Sigmoid colon (tissue), 7 donors: Measurements from ENCODE around the gene HAVCR1. TPM values are rescaled to one million over a fixed set of nuclear protein-coding genes. Genes with fewer than 3 reads are reported as not detected.

Experiments used
- DNase-seq: peaks from one replicate; pipeline ENCODE4 v3.0.0-alpha.2; 2019
- H3K27ac ChIP-seq, 4 donors: fragments of 200-600 bp; sonication (generic); one replicate each; pipeline ENCODE4 v1.5.1; 2016 to 2019; ENCODE audit warnings: mild to moderate bottlenecking in 1 of 4
- H3K27me3 ChIP-seq, 3 donors: fragments of 200-600 bp; sonication (generic); one replicate each; pipeline ENCODE4 v1.5.1; 2019; ENCODE audit warnings: mild to moderate bottlenecking in 1 of 3
- H3K36me3 ChIP-seq, 4 donors: fragments of 200-600 bp; sonication (generic); one replicate each; pipeline ENCODE4 v1.5.1; 2016 to 2019
- H3K4me1 ChIP-seq, 4 donors: fragments of 200-600 bp; sonication (generic); one replicate each; pipeline ENCODE4 v1.5.1; 2017 to 2019
- H3K4me3 ChIP-seq, 4 donors: fragments of 200-600 bp; sonication (generic); one replicate each; pipeline ENCODE4 v1.5.1; 2017 to 2019; ENCODE audit warnings: mild to moderate bottlenecking in 2 of 4, moderate library complexity in 1 of 4
- H3K9me3 ChIP-seq, 4 donors: fragments of 200-600 bp in 3 of 4; sonication (generic) in 3 of 4; one replicate each; pipeline versions ENCODE4 v1.5.1 to v1.6.1; 2013 to 2019
- EP300 ChIP-seq, 4 donors: sonication (generic); formaldehyde crosslinking; IDR thresholded peaks; one replicate each; pipeline ENCODE4 v1.6.1; 2017; ENCODE audit warnings: antibody characterized with exemption in 4 of 4
- POLR2A ChIP-seq, 2 donors: fragments of 450-650 bp; IDR thresholded peaks; one replicate each; pipeline ENCODE4 v1.6.1; 2016; ENCODE audit warnings: antibody characterized with exemption in 2 of 2, mild to moderate bottlenecking in 2 of 2, moderate library complexity in 2 of 2
- POLR2AphosphoS5 ChIP-seq, 4 donors: sonication (generic); formaldehyde crosslinking; IDR thresholded peaks; one replicate each; pipeline ENCODE4 v1.6.1; 2017; ENCODE audit warnings: antibody characterized with exemption in 4 of 4
- WGBS, 2 donors: extraction: QIAGEN DNeasy Blood & Tissue Kit; methylation state at CpG; one replicate each; pipeline ENCODE4 v1.1.7; 2013; 5-methylcytosine and 5-hydroxymethylcytosine counted together
- intact Hi-C: fragments of 100-400 bp; cut with DNase I; formaldehyde crosslinking; loops from one replicate; pipeline ENCODE4 v1.15.1; 2023
- polyA plus RNA-seq, 3 donors: library from polyadenylated mRNA; stranded (reverse); fragments of 200-250 nt; gene quantifications; one replicate each; pipeline ENCODE4 v1.2.3, GENCODE V29; 2013
- total RNA-seq, 4 donors: library from RNA; depleted of rRNA; stranded (reverse); fragments of >200 nt; gene quantifications; one replicate each; pipeline ENCODE4 v1.1.0, GENCODE V29; 2016
- TF ChIP-seq, protein P1 (sequence below), 4 experiments: fragments of 450-650 bp in 3 of 4; fragments of 200-600 bp in 1 of 4; IDR thresholded peaks; one replicate each; pipeline ENCODE4 v1.5.1; 2016 to 2019; ENCODE audit warnings: antibody characterized with exemption in 4 of 4, mild to moderate bottlenecking in 3 of 4, moderate library complexity in 2 of 4
- donor health status: healthy with polysubstance abuse.
- donor health status: Bipolar disorder and iron deficiency.
- donor health status: healthy.

HAVCR1 gene
- total and polyA plus RNA-seq, 7 donors: 1.5 TPM; not detected in 6

DNA sequence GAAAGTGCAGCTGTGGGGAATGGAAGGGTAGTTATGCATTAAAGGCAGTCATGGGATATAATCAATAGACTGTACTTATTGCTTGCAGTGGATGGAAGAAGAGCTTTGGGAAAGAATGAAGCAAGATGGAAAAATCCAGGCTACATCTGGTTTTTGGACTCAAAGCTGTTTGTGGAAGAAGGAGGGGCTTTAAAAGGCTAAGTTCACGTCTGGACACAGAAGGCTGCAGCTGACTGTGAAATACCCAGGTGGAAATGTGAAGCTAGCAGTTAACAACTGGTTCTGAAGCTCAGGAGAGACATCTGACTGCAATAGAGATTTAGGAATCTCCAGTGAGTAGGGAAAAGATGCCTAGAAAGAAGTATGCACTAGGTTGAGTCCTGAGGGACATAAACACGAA lies 52.7 kb downstream of the HAVCR1 start:
- intact Hi-C loops: no loop called here
- Histone ChIP-seq H3K9me3 (no peaks in the 10 kb centered on the region), H3K4me3 (no peak overlapping the region), H3K4me1 (no peaks in the 10 kb centered on the region), H3K27me3 (no peaks in the 10 kb centered on the region), H3K36me3 (no peaks in the 10 kb centered on the region), H3K27ac (no peak overlapping the region)
- TF ChIP-seq EP300 (IDR thresholded peaks at IDR 0.05): no peak
- no peak for TF ChIP-seq POLR2A (IDR thresholded peaks at IDR 0.05)
- TF ChIP-seq, protein P1, sequence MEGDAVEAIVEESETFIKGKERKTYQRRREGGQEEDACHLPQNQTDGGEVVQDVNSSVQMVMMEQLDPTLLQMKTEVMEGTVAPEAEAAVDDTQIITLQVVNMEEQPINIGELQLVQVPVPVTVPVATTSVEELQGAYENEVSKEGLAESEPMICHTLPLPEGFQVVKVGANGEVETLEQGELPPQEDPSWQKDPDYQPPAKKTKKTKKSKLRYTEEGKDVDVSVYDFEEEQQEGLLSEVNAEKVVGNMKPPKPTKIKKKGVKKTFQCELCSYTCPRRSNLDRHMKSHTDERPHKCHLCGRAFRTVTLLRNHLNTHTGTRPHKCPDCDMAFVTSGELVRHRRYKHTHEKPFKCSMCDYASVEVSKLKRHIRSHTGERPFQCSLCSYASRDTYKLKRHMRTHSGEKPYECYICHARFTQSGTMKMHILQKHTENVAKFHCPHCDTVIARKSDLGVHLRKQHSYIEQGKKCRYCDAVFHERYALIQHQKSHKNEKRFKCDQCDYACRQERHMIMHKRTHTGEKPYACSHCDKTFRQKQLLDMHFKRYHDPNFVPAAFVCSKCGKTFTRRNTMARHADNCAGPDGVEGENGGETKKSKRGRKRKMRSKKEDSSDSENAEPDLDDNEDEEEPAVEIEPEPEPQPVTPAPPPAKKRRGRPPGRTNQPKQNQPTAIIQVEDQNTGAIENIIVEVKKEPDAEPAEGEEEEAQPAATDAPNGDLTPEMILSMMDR (IDR thresholded peaks at IDR 0.05): no peak
- TF ChIP-seq POLR2AphosphoS5 (IDR thresholded peaks at IDR 0.05): no peak
- no peak for DNase-seq
- 76 to 79% methylated on average over 2 of the region's 2 CpGs for WGBS, 2 donors

DNA sequence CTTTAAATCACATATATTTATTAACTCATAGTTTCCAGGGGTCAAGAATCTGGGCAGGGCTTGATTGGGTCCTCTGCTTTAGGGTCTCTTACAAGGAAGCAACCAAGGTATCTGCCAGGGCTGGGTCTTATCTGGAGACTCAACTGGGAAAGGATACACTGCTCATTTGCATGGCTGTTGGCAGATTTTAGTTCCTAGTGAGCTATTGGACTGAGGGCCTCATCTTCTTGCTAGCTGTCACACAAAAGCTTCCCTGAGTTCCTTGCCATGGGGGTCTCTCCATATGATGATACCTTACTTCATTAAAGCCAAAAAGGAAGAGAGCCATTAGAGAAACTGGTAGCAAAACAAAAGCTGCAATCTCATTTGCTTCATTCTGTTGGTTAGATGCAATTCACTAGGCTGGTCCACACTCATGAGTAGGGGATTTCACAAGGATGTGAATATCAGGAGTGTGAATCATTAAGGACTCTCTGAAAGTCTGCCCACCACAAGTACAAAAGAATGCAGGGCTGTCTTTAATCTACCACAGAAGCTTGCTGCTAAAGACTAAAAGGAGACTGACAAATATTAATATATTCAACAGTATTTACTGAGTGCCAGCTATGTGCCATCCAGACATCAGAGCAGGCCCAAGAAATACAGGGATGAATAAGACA lies 53.9 kb downstream of the HAVCR1 start:
- Histone ChIP-seq H3K27ac (no peak overlapping the region), H3K27me3 (no peaks in the 10 kb centered on the region), H3K4me3 (no peak overlapping the region), H3K36me3 (no peaks in the 10 kb centered on the region), H3K9me3 (peaks cover 0 to 9% (median 1%) of the 10 kb centered on the region in 4 donors), H3K4me1 (no peaks in the 10 kb centered on the region)
- TF ChIP-seq EP300 (IDR thresholded peaks at IDR 0.05) (no peak), POLR2A (IDR thresholded peaks at IDR 0.05) (no peak), POLR2AphosphoS5 (IDR thresholded peaks at IDR 0.05) (no peak)
- TF ChIP-seq, protein P1 (IDR thresholded peaks at IDR 0.05): no peak
- intact Hi-C loops: no loop called here
- DNase-seq: no peak

DNA sequence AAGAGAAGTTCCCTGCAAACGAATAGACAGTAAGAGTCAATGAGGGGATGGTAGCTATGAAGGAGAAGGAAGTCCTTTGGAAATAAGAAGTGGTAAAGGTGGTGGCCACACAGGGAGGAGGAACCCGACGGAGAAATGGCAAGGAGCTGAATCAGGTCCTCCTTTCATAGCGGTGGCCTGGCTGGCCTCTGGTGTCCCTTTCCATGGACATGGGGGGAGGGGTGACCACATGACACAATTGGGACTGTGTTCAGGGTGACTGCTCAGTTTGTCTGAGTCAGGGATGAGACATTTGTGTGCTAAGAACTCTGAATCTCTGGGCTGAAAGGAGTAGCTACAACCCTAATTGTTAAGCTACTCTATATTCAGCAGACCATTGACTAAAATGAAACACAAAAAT lies 67.2 kb downstream of the HAVCR1 start:
- DNase-seq: no peak
- Histone ChIP-seq H3K4me1 (no peaks in the 10 kb centered on the region), H3K27ac (no peak overlapping the region), H3K36me3 (no peaks in the 10 kb centered on the region), H3K4me3 (no peak overlapping the region), H3K27me3 (no peaks in the 10 kb centered on the region), H3K9me3 (no peaks in the 10 kb centered on the region)
- WGBS, 2 donors: 82 to 84% methylated on average over 4 of the region's 4 CpGs
- intact Hi-C loops: no loop called here
- TF ChIP-seq EP300 (IDR thresholded peaks at IDR 0.05) (no peak), POLR2A (IDR thresholded peaks at IDR 0.05) (no peak), POLR2AphosphoS5 (IDR thresholded peaks at IDR 0.05) (no peak)
- TF ChIP-seq, protein P1 (IDR thresholded peaks at IDR 0.05): no peak

DNA sequence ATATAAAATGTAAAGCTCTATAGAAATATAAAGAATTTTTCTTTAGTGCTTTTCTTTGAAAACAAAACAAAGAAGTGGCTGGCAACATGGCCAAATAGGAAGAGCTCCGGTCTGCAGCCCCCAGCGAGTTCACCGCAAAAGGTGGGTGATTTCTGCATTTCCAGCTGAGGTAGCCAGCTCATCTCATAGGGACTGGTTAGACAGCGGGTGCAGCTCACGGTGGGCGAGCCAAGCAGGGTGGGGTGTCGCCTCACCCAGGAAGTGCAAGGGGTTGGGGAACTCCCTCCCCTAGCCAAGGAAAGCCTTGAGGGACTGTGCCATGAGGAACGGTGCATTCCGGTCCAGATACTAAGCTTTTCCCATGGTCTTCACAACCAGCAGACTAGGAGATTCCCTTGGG lies 74.9 kb downstream of the HAVCR1 start:
- 89 to 91% methylated on average over 9 of the region's 9 CpGs for WGBS, 2 donors
- H3K36me3 ChIP-seq: no peaks in the 10 kb centered on the region

More for the DNA sequence above, 74.9 kb downstream of the HAVCR1 start:
- H3K9me3 ChIP-seq: no peaks in the 10 kb centered on the region
- no peaks in the 10 kb centered on the region for H3K27me3 ChIP-seq
- intact Hi-C loops: no loop called here
- H3K4me3 ChIP-seq: no peak overlapping the region
- DNase-seq: no peak
- H3K27ac ChIP-seq: no peak overlapping the region
- H3K4me1 ChIP-seq: no peaks in the 10 kb centered on the region
- TF ChIP-seq EP300 (IDR thresholded peaks at IDR 0.05): no peak
- TF ChIP-seq, protein P1 (IDR thresholded peaks at IDR 0.05): no peak
- no peak for TF ChIP-seq POLR2A (IDR thresholded peaks at IDR 0.05)
- TF ChIP-seq POLR2AphosphoS5 (IDR thresholded peaks at IDR 0.05): no peak
